Fibroblast of skin of scalp (primary cell): ENCODE data around the gene FXYD3. TPM values are rescaled to one million over a fixed set of nuclear protein-coding genes. Genes with fewer than 3 reads are reported as not detected.

ENCODE experiments used
- DNase-seq: peaks from one replicate; pipeline ENCODE4 v3.0.0-alpha.2; 2013
- polyA plus RNA-seq, 2 experiments: library from polyadenylated mRNA; unstranded; fragments of 120-200 nt; gene quantifications; one replicate each; pipeline ENCODE4 v1.2.1, GENCODE V29; 2013; ENCODE audit not compliant: insufficient read length in 2 of 2

FXYD3 gene
- polyA plus RNA-seq (2013, experiment 1 of 2; ENCODE audit: insufficient read length), result not detected
- polyA plus RNA-seq (2013, experiment 2 of 2; ENCODE audit: insufficient read length), result 0.33 TPM

- DNase-seq, result no peak
These were observed at the start of gene FXYD3 for GRCh38 chr19:35115177-35115951. Gene FXYD3 (plus strand): TSS chr19:35115823. CDS start chr19:35119377, 3,554 bp downstream.

GRCh38 chr19:35066121-35066520, 49.5 kb upstream of the FXYD3 start:
- DNase-seq, result no peak

GRCh38 chr19:35066691-35067563, 48.7 kb upstream of the FXYD3 start:
- DNase-seq, result peak; percentile 88

- no peak for DNase-seq
These were observed 46.5 kb upstream of the FXYD3 start for GRCh38 chr19:35068941-35069634.

DNA sequence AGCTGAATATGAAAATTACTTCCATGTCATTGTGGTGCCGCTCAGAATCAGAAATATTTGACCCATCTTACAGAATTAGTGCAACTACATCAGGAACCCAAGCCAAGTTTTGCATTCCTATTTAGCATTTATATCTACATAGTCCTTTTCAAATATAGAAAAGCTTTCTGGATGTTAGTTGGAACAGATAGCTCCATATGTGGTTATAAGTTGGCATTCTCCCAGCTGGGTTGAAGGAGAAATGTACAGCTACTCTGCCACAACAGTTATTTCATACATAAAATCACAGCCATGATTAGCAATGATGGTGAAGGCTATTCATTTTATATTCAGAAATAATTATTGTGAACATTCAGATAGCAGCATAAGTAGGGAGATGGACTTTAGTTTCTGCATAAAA, 45.9 kb upstream of the FXYD3 start:
- DNase-seq, result peak; percentile 65

GRCh38 chr19:35070471-35070870, 45.2 kb upstream of the FXYD3 start:
- DNase-seq, result no peak

DNA sequence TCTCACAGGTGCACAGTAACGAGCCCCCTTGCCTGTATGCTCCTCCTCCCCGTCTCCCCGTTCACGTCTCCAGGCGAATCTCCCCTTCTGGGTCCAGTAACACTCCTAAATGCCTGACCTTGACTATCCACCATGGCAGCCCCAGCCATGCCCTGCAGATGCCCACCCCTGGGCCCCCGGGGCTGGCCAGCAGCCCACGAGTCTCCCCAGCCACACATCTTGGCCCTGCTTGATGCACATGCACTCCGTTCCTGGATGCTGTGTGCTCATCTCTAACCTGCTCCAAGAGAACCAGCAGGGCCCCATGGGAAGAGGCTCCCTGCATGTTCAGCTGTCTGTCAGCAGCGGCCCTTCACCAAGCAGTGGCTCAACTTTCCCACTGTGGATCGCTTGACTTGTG, 42.1 kb upstream of the FXYD3 start:
- DNase-seq, result no peak

DNA sequence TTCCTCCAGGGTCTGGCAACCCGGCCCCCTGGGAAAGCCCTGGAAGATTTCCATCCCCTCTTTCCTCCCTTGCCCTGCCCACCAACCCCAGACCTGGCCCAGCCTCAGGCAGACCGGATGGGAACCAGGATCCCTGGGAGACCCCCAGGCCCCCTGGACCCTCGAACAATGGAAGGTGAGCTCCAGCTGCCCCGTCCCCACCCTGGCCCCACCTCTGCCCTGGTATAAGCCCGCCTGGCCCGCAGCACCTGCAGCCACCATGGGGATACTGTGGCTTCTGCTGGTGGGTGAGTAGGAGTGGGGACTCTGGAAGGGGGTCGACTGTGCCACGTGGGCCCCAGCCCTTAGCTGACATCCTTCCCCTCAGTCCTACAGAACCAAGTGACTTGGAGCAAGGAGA, 41.7 kb upstream of the FXYD3 start:
- no peak for DNase-seq

DNA sequence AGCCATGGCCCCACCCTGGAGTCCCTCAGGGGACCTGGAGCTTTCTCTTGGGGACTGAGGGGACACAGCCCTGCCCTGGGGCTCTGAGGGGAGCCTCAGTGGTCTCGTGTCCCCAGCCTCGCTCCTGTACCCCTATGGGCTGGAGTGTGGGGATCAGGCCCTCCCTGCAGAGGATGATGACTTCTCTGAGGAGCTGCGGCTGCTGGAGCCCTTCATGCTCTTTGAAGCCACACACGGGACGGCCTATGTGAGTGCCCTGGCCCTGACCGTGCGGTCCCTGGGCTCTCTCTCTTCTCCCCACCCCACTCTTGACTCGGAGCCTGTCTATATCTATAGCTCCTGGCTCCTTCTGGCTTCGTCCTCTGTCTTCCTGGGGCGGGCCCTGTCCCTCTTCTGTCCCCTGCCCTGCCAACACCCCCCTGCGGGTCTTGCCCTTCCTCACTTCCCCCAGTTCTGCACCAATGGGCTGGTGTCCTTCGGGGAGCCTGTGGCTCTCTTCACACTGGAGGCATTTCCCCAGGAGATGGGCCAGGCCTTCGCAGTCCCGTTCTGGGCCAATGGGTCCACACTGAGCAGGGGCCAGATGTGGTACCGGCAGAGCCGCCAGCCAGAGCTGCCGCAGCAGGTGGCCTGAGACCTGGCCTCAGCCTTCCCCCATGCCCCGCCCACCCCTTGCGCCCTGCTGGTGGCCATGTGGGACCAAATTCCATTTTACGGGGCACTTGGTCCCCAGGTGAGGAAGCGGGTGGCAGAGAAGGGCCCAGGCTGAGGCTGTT, 41.0 kb upstream of the FXYD3 start:
- no peak for DNase-seq

- no peak for DNase-seq
These were observed 40.2 kb upstream of the FXYD3 start for GRCh38 chr19:35075202-35076025.

- no peak for DNase-seq
These were observed 39.6 kb upstream of the FXYD3 start for GRCh38 chr19:35076026-35076370.

GRCh38 chr19:35076657-35077056, 39.0 kb upstream of the FXYD3 start:
- no peak for DNase-seq

DNA sequence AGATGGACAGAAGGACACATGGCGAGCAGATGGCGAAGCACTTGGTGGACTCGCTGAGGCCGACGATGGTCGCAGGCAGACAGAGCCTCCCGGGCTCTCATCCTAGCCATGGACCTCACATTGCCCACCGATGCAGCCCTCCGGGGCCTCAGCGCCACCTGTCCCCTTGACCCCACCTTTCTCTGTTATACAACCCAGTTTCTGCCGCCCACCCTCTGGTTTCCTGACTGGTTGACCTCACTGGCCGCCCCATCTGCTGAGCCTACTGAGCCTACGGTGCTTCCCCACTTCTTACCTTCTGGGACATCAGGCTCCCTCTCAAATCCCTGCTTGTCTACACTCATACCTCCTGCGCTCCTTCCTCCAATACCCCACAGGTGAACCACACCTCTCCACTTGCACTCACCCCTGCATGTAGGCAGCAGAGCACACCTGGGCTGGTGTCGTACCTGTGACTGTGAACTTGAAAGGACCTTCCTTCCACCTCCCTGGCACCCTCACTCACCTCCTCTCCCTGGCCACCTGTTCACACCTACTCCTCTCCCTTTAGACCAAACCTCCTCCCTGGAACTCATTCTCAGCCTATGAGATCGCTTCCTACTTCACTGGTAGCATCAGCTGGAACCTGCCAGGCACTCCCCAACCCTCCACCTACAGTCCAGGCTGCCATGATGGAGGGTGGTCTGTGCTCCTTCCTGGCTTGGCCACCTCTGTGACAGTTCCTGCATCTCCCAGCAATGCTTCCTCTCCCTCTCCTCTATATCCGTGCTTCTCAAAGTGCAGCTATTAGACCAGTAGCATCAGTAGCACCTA, 38.0 kb upstream of the FXYD3 start:
- no peak for DNase-seq

GRCh38 chr19:35079826-35080225, 35.8 kb upstream of the FXYD3 start:
- DNase-seq, result no peak

- DNase-seq, result no peak
These were observed 34.9 kb upstream of the FXYD3 start for GRCh38 chr19:35080613-35081170.

DNA sequence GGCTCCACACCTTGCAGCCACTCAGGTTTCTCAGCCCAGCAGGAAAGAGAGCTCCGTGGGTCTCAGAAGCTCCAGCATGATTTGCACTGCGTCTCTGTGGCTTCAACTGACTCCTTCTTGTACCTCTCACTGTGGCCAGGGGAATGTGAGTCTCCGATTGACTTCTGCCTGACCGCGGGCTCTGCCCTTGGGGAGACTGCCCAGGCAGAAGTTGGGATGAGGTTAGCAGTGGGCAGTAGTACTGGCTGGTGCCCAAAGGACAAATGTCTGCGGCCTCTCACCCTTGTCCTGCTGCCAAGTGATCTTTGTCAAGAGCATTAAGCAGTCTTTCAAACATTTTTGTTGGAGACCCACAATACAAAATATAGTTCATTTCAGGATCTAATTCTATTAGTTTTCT, 34.4 kb upstream of the FXYD3 start:
- no peak for DNase-seq

- DNase-seq, result no peak
These were observed 31.7 kb upstream of the FXYD3 start for GRCh38 chr19:35083691-35084508.

- DNase-seq, result no peak
These were observed 31.2 kb upstream of the FXYD3 start for GRCh38 chr19:35084509-35084762.

DNA sequence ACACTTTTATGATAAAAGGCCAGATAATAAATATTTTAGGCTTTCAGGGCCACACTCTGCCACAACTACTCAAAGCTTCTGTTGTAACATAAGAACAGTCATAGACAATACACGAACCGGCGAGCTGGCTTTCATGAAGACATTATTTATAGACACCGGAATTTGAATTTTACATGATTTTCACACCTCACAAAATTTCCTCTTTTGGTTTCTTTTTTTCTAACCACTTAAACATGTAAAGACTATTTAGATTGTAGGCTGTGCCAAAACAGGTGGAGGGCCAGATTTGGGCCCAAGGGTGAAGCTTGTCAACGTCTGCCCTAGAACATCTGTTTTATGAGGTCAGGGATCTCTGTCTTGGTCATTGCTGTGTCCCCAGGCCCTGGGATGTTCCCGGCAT, 29.7 kb upstream of the FXYD3 start:
- no peak for DNase-seq

DNA sequence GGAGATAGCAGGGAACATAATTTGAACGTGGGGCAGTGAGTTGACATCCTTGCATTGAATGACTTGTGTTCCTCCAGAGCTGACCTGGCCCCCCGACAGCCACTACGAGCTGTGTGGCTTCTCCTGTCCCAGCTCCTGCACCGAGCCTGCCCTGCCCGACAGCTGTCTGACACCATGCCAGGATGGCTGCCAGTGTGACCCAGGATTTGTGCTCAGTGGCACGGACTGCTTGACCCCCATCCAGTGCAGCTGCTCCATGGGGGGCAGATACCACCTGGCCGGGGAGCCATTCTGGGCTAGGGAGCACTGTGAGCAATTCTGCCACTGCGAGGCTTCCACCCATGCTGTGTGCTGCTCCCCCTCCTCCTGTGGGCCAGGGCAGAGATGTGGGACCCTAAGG, 29.2 kb upstream of the FXYD3 start:
- no peak for DNase-seq
